MM.1S (cell line): ENCODE data around the gene SH3D19.

Experiments
- DNase-seq: peaks from one replicate; pipeline ENCODE4 v3.0.0-alpha.2; 2015
- H2AFZ ChIP-seq: fragments of 300-600 bp; sonication (generic); 2 replicates; pipeline ENCODE4 v1.6.0; 2016; ENCODE audit warnings: antibody characterized with exemption, low read length
- H3F3A ChIP-seq: fragments of 300-600 bp; sonication (generic); 2 replicates; pipeline ENCODE4 v1.6.1; 2016; ENCODE audit warnings: mild to moderate bottlenecking, antibody characterized with exemption, low read length, moderate library complexity, mixed read lengths; ENCODE audit not compliant: insufficient read depth
- H3K27ac ChIP-seq: fragments of 300-600 bp; sonication (generic); 2 replicates; pipeline ENCODE4 v1.5.1; 2016; ENCODE audit warnings: mild to moderate bottlenecking, low read length
- H3K27me3 ChIP-seq: fragments of 300-600 bp; sonication (generic); replicated peaks from 2 replicates; pipeline ENCODE4 v1.6.0; 2016; ENCODE audit warnings: low read length; ENCODE audit not compliant: insufficient read depth
- H3K36me3 ChIP-seq: fragments of 300-600 bp; sonication (generic); replicated peaks from 2 replicates; pipeline ENCODE4 v1.6.1; 2016; ENCODE audit warnings: mild to moderate bottlenecking, low read length, mixed read lengths; ENCODE audit not compliant: insufficient read depth
- H3K4me1 ChIP-seq: fragments of 300-600 bp; sonication (generic); 2 replicates; pipeline ENCODE4 v1.6.1; 2016; ENCODE audit warnings: low read length, mixed read lengths
- H3K4me2 ChIP-seq: fragments of 300-600 bp; sonication (generic); 2 replicates; pipeline ENCODE4 v1.6.0; 2016; ENCODE audit warnings: low read depth, low read length
- H3K4me3 ChIP-seq: fragments of 300-600 bp; sonication (generic); 2 replicates; pipeline ENCODE4 v1.5.1; 2016; ENCODE audit warnings: low read length, mixed read lengths
- H3K79me2 ChIP-seq: fragments of 300-600 bp; sonication (generic); 2 replicates; pipeline ENCODE4 v1.6.1; 2016; ENCODE audit warnings: mixed run types, low read length, mixed read lengths
- H3K9ac ChIP-seq: fragments of 300-600 bp; sonication (generic); 2 replicates; pipeline ENCODE4 v1.6.1; 2016; ENCODE audit warnings: low read length, mixed read lengths
- H3K9me2 ChIP-seq: fragments of 300-600 bp; sonication (generic); replicated peaks from 2 replicates; pipeline ENCODE4 v1.6.1; 2016; ENCODE audit warnings: mild to moderate bottlenecking, low read length, mixed read lengths; ENCODE audit not compliant: insufficient read depth
- H3K9me3 ChIP-seq: fragments of 300-600 bp; sonication (generic); replicated peaks from 2 replicates; pipeline ENCODE4 v1.6.1; 2016; ENCODE audit warnings: mild to moderate bottlenecking, low read length, mixed read lengths; ENCODE audit not compliant: insufficient read depth
- H4K20me1 ChIP-seq: fragments of 300-600 bp; sonication (generic); 2 replicates; pipeline ENCODE4 v1.6.1; 2016; ENCODE audit warnings: mild to moderate bottlenecking, low read length, moderate library complexity, mixed read lengths; ENCODE audit not compliant: insufficient read depth
- EZH2 ChIP-seq: fragments of 300-600 bp; sonication (generic); optimal IDR thresholded peaks from 2 replicates; pipeline ENCODE3; 2017; ENCODE audit warnings: low read depth, mild to moderate bottlenecking, antibody characterized with exemption, low read length, mixed read lengths
- EZH2phosphoT487 ChIP-seq: fragments of 300-600 bp; sonication (generic); IDR thresholded peaks from 2 replicates; pipeline ENCODE4 v1.6.1; 2018; ENCODE audit warnings: antibody characterized with exemption, low read length
- TF ChIP-seq, protein P1 (sequence below): fragments of 300-600 bp; sonication (generic); IDR thresholded peaks from 2 replicates; pipeline ENCODE4 v1.5.1; 2016; ENCODE audit warnings: antibody characterized with exemption, low read length, mixed read lengths

Gene SH3D19, protein sequence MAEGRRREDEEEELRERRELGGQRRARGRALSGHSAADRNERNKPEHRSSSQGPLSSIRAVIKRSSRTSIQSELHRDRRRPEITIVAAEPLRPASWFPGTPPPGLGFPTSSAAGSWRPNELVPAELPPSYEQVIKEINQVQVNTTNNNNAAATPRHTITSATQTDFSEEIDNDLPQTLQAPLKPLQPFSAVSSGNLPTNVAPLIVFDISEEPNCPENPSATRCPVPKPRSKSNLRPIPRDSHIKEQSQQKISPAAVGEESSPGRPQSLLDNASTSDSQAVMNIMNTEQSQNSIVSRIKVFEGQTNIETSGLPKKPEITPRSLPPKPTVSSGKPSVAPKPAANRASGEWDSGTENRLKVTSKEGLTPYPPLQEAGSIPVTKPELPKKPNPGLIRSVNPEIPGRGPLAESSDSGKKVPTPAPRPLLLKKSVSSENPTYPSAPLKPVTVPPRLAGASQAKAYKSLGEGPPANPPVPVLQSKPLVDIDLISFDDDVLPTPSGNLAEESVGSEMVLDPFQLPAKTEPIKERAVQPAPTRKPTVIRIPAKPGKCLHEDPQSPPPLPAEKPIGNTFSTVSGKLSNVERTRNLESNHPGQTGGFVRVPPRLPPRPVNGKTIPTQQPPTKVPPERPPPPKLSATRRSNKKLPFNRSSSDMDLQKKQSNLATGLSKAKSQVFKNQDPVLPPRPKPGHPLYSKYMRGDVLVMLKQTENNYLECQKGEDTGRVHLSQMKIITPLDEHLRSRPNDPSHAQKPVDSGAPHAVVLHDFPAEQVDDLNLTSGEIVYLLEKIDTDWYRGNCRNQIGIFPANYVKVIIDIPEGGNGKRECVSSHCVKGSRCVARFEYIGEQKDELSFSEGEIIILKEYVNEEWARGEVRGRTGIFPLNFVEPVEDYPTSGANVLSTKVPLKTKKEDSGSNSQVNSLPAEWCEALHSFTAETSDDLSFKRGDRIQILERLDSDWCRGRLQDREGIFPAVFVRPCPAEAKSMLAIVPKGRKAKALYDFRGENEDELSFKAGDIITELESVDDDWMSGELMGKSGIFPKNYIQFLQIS

DNA sequence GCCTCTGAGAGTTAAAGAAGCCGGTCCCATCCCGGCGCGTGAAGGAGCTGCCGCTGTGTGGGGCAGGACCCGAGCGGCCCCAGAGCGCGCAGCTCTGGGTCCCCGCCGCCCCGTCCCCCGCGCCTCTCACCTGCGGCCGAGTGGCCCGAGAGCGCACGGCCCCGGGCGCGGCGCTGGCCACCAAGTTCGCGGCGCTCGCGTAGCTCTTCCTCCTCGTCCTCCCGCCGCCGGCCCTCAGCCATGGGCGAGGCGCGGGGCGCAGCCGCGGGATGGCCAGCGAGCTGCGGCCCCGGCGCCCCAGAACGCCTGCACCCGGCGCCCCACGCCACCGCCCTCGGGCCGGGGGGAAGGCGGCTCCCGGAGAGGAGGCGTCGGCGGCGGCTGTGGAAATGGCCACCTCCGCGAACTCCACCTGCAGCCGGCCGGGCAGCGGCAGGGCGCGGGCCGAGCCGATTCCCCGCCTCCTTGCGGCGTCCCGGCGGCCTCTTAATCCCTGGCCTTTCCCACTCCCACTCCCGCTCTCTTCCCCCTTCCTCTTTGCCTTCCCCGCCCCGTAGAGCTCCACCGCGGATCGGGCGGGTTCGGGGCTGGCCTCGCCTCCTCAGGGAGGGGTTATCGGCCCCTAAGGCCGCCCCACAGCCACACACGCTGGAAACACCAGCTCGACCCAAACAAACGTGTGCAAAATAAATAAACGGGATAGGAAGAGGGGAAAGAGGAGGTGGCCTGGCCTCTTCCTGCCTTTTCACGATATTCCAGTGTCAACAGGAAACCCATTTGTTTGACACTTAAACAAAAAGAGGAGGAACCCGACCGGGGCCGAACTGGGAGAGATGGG, at the start of gene SH3D19:
Gene SH3D19 (minus strand): TSS at position 495 of the 838 bp plus-strand sequence. CDS start 253 bp downstream, at position 242.
- H3K4me2 ChIP-seq = peak within 1 kb of the TSS; percentile 86
- peak within 1 kb of the TSS; percentile 86 for H2AFZ ChIP-seq
- H3K4me3 ChIP-seq = peak within 1 kb of the TSS; percentile 56

DNA sequence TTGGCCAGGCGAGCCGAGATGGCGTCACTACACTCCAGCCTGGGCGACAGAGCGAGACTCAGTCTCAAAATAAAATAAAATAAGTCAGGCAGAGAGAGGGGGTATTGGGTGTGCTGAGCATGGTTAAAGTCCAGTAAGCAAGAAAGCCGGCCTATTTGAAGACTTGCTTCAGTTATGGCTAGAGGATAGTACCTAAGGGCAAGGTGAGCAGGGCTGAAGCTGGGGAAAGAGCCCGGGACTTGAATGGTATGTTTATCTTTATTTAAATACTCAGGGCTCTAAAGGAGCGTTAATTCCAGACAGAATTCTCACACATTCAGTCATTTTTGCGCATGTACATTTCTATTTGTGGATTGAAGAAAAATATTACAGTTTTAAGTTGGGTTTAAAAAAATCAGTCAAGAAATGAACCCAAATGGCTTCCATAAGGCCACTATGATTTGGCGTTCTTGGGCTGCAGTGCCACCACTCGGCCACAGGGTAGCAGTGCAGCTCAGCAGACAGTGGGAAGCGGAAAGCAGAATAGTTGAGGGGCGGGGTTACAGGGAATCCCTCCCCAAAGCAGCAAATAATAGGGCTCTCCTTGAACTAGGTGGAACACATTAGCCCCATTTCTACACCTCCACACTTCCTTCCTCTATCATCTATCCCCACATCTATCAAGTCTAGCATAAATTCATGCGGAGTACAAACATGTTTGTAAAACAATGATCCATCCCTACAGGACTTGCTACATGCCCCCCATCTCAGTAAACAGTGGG, 37.2 kb upstream of the SH3D19 start:
- Histone ChIP-seq H3K4me3 (no peak overlapping the region), H2AFZ (no peak overlapping the region)

More for the DNA sequence above, at the start of gene SH3D19:
- Histone ChIP-seq H3K4me1 (no peaks in the 10 kb centered on the region), H3F3A (no peaks in the 10 kb centered on the region), H3K27me3 (peaks cover 9% of the 10 kb centered on the region; the same call in 1 of the 2 replicates), H4K20me1 (no peaks in the 10 kb centered on the region), H3K9me3 (no peaks in the 10 kb centered on the region), H3K27ac (no peak within 1 kb of the TSS), H3K9me2 (no peaks in the 10 kb centered on the region), H3K79me2 (no peaks in the 10 kb centered on the region), H3K36me3 (no peaks in the 10 kb centered on the region), H3K9ac (peak within 1 kb of the TSS; percentile 4; the same call in 1 of the 2 replicates)
- no peak for TF ChIP-seq EZH2
- TF ChIP-seq, protein P1, sequence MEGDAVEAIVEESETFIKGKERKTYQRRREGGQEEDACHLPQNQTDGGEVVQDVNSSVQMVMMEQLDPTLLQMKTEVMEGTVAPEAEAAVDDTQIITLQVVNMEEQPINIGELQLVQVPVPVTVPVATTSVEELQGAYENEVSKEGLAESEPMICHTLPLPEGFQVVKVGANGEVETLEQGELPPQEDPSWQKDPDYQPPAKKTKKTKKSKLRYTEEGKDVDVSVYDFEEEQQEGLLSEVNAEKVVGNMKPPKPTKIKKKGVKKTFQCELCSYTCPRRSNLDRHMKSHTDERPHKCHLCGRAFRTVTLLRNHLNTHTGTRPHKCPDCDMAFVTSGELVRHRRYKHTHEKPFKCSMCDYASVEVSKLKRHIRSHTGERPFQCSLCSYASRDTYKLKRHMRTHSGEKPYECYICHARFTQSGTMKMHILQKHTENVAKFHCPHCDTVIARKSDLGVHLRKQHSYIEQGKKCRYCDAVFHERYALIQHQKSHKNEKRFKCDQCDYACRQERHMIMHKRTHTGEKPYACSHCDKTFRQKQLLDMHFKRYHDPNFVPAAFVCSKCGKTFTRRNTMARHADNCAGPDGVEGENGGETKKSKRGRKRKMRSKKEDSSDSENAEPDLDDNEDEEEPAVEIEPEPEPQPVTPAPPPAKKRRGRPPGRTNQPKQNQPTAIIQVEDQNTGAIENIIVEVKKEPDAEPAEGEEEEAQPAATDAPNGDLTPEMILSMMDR = no peak
- no peak for TF ChIP-seq EZH2phosphoT487
- DNase-seq = peak; percentile 15

More for the DNA sequence above, 37.2 kb upstream of the SH3D19 start:
- no peaks in the 10 kb centered on the region for H3K27me3 ChIP-seq
- H3K9me2 ChIP-seq = no peaks in the 10 kb centered on the region
- H3K79me2 ChIP-seq = no peaks in the 10 kb centered on the region
- no peaks in the 10 kb centered on the region for H3K9me3 ChIP-seq
- no peaks in the 10 kb centered on the region for H3K4me1 ChIP-seq
- H3K27ac ChIP-seq = no peak overlapping the region
- peak; percentile 76 for DNase-seq
- no peaks in the 10 kb centered on the region for H3F3A ChIP-seq
- H3K4me2 ChIP-seq = 0 out of 2 replicates have a peak overlapping the region, but pooled peaks have one; percentile 3
- H3K36me3 ChIP-seq = no peaks in the 10 kb centered on the region
- no peaks in the 10 kb centered on the region for H4K20me1 ChIP-seq
- TF ChIP-seq, protein P1 = peak; percentile 98
- TF ChIP-seq EZH2phosphoT487 = no peak
- no peak overlapping the region for H3K9ac ChIP-seq
